ENCODE results near the gene ZC3H12C. TPM values are rescaled to one million over a fixed set of nuclear protein-coding genes. Genes with fewer than 3 reads are reported as not detected.

The ZC3H12C gene
- total RNA-seq, 1 donor from 2014 or later = 11.8 TPM

DNA sequence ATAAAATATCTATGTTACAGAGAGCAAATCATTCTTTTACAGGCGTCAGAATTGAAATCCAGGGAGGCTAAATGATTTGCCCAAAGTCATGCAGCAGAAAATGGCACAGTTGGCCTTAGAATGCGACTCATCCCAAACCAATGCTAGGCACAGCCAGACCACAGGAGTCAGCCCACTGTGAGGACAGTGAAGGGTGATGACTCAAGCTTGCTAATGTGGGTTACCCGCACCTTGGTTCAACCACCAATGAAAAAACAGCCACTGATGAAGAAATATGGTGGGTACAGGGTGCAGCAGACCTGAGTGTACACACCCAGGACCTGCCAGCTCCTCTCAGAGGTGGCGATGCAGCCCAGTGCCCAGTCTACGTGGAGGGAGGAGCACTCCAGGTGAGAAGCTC is 89.7 kb downstream of the ZC3H12C start:
- Mint-ChIP-seq H3K9me3 (no peaks in the 10 kb centered on the region), H3K36me3 (no peaks in the 10 kb centered on the region), H3K4me1 (ENCODE audit: unreplicated experiment) (peaks cover 8% of the 10 kb centered on the region), H3K27me3 (no peaks in the 10 kb centered on the region), H3K4me3 (no peak overlapping the region), H3K27ac (no peak overlapping the region)
- TF ChIP-seq, protein P1, sequence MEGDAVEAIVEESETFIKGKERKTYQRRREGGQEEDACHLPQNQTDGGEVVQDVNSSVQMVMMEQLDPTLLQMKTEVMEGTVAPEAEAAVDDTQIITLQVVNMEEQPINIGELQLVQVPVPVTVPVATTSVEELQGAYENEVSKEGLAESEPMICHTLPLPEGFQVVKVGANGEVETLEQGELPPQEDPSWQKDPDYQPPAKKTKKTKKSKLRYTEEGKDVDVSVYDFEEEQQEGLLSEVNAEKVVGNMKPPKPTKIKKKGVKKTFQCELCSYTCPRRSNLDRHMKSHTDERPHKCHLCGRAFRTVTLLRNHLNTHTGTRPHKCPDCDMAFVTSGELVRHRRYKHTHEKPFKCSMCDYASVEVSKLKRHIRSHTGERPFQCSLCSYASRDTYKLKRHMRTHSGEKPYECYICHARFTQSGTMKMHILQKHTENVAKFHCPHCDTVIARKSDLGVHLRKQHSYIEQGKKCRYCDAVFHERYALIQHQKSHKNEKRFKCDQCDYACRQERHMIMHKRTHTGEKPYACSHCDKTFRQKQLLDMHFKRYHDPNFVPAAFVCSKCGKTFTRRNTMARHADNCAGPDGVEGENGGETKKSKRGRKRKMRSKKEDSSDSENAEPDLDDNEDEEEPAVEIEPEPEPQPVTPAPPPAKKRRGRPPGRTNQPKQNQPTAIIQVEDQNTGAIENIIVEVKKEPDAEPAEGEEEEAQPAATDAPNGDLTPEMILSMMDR (conservative IDR thresholded peaks at IDR 0.05) = no peak
- no peak for DNase-seq (ENCODE audit: extremely low spot score, unreplicated experiment)

DNA sequence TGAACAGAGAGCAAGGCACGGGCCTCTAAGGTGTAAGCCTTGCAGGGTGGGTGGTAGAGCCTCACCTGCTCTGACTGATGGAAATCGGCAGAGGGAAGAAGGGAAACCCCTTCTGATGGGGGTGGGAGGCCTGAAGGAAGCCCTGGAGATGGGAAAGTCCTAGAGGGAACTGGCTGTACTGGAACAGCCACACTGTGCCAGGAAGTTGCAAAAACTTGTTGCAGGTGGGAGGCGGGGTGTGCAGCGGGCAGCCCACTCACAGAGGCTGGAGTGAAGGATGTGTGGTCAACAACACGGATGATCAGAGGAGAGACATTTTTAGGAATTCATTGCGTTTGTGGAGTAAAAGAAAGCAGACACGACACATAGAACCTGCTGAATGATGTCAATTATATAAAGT is 91.3 kb downstream of the ZC3H12C start:
- Mint-ChIP-seq H3K27me3 (no peaks in the 10 kb centered on the region), H3K27ac (no peak overlapping the region), H3K4me1 (ENCODE audit: unreplicated experiment) (peaks cover 8% of the 10 kb centered on the region), H3K9me3 (no peaks in the 10 kb centered on the region), H3K4me3 (no peak overlapping the region), H3K36me3 (no peaks in the 10 kb centered on the region)
- DNase-seq (ENCODE audit: extremely low spot score, unreplicated experiment) = no peak
- TF ChIP-seq, protein P1 (conservative IDR thresholded peaks at IDR 0.05) = no peak

GRCh38 chr11:110185121-110185591 is 92.0 kb downstream of the ZC3H12C start:
- Mint-ChIP-seq H3K27me3 (no peaks in the 10 kb centered on the region), H3K27ac (no peak overlapping the region), H3K36me3 (no peaks in the 10 kb centered on the region), H3K4me3 (no peak overlapping the region), H3K9me3 (no peaks in the 10 kb centered on the region), H3K4me1 (ENCODE audit: unreplicated experiment) (peaks cover 8% of the 10 kb centered on the region)
- TF ChIP-seq, protein P1 (conservative IDR thresholded peaks at IDR 0.05) = no peak
- DNase-seq (ENCODE audit: extremely low spot score, unreplicated experiment) = no peak

DNA sequence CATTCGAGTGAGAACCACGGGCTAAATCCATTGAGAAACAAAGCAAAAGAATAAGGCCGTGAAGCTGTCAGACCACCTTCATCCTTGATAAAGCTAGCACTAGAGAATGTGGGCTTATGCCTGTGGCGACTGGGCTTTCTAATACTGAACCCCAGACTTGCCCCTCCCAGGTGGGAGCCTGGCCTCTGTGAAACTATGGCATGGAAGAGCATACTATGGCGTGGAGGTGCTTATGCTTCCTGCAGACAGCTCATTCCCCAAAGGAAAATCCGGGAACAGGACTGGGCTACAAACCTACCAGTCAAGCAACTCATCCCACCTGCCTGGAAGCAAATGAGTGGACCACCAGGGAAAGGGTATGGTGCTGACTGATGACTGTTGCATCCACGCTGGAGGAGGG is 92.4 kb downstream of the ZC3H12C start:
- Mint-ChIP-seq H3K27ac (no peak overlapping the region), H3K4me1 (ENCODE audit: unreplicated experiment) (peaks cover 8% of the 10 kb centered on the region), H3K36me3 (no peaks in the 10 kb centered on the region), H3K9me3 (no peaks in the 10 kb centered on the region), H3K27me3 (no peaks in the 10 kb centered on the region), H3K4me3 (no peak overlapping the region)
- TF ChIP-seq, protein P1 (conservative IDR thresholded peaks at IDR 0.05) = no peak
- DNase-seq (ENCODE audit: extremely low spot score, unreplicated experiment) = no peak

DNA sequence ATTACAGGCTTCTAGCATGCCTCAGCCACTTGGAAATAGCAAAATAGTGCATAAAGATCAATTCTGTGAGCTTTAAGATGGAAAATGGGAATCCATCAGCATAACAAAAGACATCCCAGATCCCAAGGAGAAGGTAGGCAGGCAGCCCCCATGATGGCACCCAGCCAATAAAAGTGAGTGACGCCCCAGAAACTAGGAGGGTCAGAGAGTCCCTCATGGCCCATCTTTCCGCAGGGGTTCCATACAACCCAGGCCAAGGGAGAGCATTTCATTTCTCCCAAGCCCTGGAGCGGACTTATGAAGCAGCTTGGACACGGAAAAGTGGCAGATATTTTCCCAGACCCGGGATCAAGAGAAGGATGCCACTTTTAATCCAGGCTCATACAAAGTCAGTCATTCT is 93.3 kb downstream of the ZC3H12C start:
- Mint-ChIP-seq H3K36me3 (no peaks in the 10 kb centered on the region), H3K4me1 (ENCODE audit: unreplicated experiment) (peaks cover 8% of the 10 kb centered on the region), H3K4me3 (no peak overlapping the region), H3K27me3 (no peaks in the 10 kb centered on the region), H3K9me3 (no peaks in the 10 kb centered on the region), H3K27ac (no peak overlapping the region)
- DNase-seq (ENCODE audit: extremely low spot score, unreplicated experiment) = no peak
- TF ChIP-seq, protein P1 (conservative IDR thresholded peaks at IDR 0.05) = no peak

DNA sequence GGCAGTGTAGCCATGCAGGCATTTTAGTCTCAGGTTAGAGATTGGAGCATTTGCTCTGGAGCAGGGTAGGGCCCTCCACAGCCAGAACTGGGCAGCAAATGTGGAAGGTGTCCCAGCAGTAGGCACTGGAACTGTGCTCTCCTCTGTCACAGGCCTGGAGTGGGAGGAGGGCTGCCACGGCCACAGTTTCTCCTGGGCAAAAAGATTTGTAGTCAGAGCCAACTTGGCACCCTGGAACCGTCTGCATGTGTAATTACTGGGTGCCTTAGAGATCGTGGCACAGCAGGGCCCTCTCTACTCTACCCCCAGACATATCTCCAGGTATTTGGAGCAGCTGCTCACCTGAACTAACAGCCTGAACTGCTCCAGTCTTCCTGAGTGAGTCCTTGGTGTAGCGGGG is 93.7 kb downstream of the ZC3H12C start:
- Mint-ChIP-seq H3K9me3 (no peaks in the 10 kb centered on the region), H3K4me3 (no peak overlapping the region), H3K27ac (no peak overlapping the region), H3K27me3 (no peaks in the 10 kb centered on the region), H3K36me3 (no peaks in the 10 kb centered on the region), H3K4me1 (ENCODE audit: unreplicated experiment) (peaks cover 8% of the 10 kb centered on the region)
- DNase-seq (ENCODE audit: extremely low spot score, unreplicated experiment) = no peak
- TF ChIP-seq, protein P1 (conservative IDR thresholded peaks at IDR 0.05) = no peak

All from type B pancreatic cell (in vitro differentiated cells).